ENCODE data around the gene STK24.

STK24 gene

DNA sequence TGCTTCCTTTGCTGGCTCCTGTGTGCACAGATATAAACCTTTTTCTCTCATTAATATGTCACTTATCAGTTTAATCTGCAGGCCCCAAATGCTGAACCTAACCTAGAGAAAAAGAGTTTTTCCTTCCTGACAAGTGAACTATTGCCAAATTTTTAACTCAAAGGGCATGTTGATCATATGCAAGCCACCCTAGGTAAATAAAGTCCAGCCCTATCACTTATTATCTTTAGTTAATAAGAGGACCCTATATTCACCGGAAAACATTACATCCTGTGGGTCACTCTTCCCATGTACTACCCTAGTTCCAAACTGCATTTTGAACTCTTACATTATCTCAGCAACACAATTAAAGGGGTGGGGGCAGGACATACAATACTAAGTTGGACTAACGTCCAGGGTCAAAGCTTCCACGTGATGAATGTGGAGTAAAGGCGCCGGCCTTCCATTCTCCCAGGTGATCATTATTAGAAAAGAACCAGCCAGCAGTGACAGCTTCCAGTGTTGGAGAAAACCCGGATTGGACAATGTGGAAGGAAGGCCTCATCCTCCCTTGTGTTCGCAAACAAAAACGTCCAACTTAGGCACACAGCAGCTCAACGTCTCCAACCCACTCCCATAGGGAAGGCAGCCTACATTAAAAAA is 86.6 kb downstream of the STK24 start:
- DNase-seq (ENCODE audit: low spot score), result no peak

- no peak for DNase-seq (ENCODE audit: low spot score)
Measured at GRCh38 chr13:98489446-98490194, 87.3 kb downstream of the STK24 start.

DNA sequence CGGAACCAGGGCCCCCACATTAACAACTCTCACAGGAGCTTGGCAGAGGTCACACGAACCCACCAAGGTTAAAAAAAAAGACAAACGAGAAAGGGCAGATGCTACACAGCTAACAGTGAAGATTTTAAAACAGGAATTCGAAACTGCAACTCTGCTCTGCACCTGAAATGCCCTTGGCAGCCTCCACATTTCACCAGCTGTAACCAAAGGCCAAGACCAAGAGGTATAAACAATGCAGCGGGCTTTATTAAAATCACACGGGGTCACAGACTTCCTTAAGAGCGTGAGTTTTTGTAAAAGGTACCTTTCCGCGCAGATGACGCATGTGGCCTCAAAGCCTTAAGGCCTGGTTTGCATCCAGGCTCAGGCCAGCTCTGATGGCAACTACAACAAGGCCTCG is 88.2 kb downstream of the STK24 start:
- no peak for DNase-seq (ENCODE audit: low spot score)

DNA sequence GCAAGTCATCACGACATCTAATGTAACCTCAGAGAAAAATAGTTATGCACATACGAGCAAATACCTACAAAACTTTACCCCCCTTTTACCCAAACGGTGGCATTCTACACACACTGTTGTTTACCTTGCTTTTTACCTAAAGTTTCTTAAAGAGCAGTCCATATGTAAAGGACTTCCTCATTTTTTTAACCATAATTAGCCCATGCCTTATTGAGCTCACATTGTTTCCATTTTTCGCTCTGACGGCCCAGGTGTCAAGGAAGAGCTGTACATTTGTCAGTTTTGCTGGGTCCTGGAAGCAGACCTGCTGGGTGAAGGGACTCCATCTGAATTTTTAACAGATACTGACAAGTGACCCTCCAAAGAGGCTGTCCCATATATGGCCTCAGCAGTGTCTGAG is 89.4 kb downstream of the STK24 start:
- no peak for DNase-seq (ENCODE audit: low spot score)

DNA sequence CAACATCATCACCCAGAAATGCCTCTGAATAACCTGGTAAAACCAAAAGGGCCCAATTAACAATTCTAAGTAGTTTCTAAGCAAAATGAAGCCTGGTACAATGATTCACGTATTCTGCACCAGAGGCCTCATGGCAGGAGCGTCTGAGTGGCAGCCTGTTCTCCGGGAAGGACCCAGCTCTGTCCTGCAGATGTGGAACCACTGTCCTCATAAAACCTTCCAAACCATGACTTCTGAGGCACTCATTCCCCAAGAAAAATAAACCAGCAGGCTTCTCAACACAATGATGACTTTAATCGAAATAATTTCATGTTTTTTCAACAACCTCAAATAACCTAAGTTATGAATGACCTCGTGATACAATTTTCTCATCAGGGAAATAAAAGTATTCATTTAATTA is 89.9 kb downstream of the STK24 start:
- DNase-seq (ENCODE audit: low spot score), result no peak

GRCh38 chr13:98486412-98486811 is 90.5 kb downstream of the STK24 start:
- DNase-seq (ENCODE audit: low spot score), result no peak

DNA sequence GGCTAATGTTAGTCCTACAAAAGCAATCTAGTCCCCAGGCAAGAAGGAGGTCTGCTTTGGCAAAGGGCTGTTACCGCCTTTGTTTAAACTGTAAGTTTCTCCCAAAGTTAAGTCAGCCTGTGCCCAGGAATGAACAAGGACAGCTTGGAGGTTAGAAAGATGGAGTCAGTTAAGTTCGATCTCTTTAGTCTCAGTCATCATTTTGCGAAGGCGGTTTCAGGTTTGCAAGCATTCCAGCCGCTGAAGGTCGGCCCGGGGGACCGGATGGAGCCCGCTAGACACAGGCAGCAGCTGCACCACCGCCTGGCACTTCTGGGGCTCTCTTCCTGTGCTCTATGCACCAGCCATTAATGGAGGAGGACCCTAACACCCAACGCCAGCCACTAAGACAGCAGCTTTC is 91.3 kb downstream of the STK24 start:
- DNase-seq (ENCODE audit: low spot score), result no peak

- peak; percentile 71 for DNase-seq (ENCODE audit: low spot score)
Measured at GRCh38 chr13:98484289-98485219, 92.4 kb downstream of the STK24 start.

GRCh38 chr13:98483601-98484288 is 93.2 kb downstream of the STK24 start:
- no peak for DNase-seq (ENCODE audit: low spot score)

DNA sequence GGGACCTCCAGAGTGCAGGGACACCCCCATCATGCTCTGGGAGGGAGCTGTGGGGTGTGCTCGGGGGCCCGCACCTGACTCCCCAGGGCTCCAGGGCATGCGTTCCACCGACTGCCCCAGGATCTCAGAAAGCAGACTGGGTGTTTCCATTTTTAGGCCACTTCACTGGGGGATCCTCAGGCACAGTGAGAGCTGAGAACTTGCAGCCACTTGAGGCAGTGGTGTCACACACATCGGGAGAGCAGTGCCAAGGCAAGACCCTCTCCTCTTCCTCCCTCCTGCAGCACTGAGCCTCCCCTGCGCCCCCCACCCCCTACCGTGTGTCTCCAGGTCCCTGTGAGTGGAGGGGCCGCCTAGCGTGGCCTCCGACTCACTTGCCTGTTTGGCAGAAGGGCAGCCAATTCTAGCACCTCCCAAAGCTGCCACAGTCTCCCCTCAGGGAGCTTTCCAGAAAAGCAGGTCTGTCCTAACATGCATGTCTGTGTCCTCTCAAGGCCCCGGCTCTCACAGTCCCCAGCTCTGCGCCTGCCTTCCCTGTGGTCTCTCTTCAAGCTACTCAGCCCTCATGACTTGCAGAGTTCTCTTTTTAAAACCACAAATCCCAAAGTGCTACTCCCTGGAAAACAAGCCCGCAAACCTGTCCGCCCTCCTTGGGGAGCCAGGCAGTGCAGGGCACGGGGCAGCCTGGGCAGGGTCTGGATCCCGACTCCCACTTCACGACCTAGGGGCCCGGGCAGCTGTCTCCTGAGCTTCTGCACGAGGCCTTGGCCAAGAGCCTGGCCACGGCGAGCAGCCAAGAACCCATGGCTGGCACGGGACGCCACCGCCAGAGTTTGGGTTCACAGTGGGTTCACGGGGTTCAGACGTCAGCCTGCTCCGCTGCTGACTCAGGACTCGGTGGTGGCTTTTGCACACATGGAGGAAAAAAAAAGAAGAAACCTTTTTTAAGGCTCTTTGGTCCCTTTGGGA is 94.1 kb downstream of the STK24 start:
- no peak for DNase-seq (ENCODE audit: low spot score)

- no peak for DNase-seq (ENCODE audit: low spot score)
Measured at GRCh38 chr13:98480915-98481877, 95.7 kb downstream of the STK24 start.

DNA sequence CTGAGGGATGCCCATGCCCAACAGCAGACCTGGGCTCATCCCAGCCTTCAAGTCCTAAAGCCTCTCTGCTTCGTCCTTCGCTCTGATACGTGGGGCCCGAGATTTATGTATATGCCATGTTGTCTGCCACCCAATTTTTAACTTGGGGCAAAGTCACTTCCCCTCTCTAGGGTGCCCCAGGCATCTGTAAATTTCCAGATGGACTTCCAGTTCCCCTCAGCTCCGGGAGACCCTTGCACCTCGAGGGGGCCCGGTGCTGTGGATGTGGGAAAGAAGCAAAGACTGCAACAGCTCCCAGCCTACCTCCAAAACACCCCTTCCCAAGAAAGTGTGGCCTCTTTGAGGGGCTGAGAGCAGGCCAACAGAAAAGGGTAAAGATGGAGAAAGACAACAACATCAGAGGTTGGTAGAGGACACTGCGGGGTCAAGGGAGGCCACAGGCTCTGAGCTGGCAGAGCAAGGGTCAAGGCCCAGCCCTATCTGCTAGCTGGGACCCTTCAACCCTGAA is 97.4 kb downstream of the STK24 start:
- no peak for DNase-seq (ENCODE audit: low spot score)

- peak; percentile 21 for DNase-seq (ENCODE audit: low spot score)
Measured at GRCh38 chr13:98478189-98479129, 98.4 kb downstream of the STK24 start.

- DNase-seq (ENCODE audit: low spot score), result peak; percentile 90
Measured at GRCh38 chr13:98476538-98476966, 100.4 kb downstream of the STK24 start.

DNA sequence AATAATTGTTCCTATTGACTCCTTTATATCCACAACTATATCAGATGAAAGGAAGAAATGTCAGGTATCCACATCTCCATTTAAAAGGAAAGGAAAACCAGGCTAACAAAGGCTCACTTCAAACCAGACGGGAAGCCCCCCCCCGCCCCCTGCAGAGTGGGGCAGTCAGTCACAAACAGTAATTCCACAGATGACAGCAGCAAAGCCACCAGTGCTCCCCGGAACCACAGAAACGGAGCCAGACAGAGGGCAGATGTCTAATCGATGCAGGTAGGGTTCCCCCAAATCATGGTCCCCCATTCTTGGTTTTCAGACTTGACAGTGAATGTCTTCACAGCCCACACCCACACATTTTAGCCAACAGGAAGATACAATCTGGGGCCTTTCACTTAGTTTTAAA is 100.8 kb downstream of the STK24 start:
- DNase-seq (ENCODE audit: low spot score), result peak; percentile 40

- no peak for DNase-seq (ENCODE audit: low spot score)
Measured at GRCh38 chr13:98475522-98475921, 101.4 kb downstream of the STK24 start.

- no peak for DNase-seq (ENCODE audit: low spot score)
Measured at GRCh38 chr13:98474761-98475160, 102.1 kb downstream of the STK24 start.

DNA sequence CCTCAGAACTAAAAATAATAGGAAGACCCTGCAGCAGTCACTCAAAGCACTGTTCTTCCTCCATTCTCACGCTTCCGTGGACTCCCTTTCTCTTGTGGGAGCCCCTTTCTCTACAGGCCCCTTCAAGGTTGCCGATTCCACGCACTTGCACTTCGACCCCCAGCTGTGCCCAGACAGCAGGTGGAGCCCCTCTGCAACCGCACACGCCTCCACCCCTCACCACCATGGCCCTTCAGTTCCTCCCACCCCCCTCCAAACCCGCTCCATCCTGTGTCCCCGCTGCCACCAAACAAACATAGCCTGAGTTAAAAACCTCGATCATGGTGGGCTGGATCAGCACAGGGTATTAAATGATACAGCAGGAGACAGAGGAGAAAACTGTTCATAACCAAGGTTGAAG is 102.6 kb downstream of the STK24 start:
- no peak for DNase-seq (ENCODE audit: low spot score)
